Embryonic facial prominence (tissue), 1 donor: Measurements from ENCODE around the gene ABR.
A peak's percentile ranks its signal among the peaks of the same experiment; 100 is the strongest.
"Not testable (repeated sequence)": the region's sequence is repeated elsewhere in the genome, so short reads cannot be mapped to it uniquely, and the experiment has no call there.

ENCODE experiments used
- DNase-seq: peaks from one replicate; pipeline ENCODE4 v3.0.0-alpha.2; 2016; ENCODE audit errors: extremely low spot score

The ABR gene

GRCh38 chr17:1008008-1008761 lies 171.6 kb downstream of the ABR start:
- no peak for DNase-seq

GRCh38 chr17:1007310-1008007 lies 172.3 kb downstream of the ABR start:
- no peak for DNase-seq

DNA sequence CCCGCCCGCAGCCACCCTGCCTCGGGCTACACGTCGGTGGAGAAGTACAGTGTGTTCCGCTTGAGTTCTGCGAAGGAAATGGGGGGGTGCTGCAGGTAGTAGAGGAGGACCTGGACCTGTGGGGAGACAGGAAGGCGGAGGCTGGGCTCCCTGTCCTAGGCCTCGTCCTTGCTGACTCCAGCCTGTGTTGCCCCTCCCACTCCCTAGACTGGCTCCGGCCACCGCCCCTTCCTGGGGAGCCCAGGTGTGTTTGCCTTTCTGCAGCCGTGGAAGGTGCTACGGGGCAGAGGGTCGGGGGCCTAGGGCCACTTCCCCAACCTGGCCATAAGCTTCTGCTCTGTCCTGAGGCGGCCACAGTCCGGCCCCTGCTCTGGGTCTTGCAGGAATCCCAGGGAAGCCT lies 173.7 kb downstream of the ABR start:
- DNase-seq: no peak

DNA sequence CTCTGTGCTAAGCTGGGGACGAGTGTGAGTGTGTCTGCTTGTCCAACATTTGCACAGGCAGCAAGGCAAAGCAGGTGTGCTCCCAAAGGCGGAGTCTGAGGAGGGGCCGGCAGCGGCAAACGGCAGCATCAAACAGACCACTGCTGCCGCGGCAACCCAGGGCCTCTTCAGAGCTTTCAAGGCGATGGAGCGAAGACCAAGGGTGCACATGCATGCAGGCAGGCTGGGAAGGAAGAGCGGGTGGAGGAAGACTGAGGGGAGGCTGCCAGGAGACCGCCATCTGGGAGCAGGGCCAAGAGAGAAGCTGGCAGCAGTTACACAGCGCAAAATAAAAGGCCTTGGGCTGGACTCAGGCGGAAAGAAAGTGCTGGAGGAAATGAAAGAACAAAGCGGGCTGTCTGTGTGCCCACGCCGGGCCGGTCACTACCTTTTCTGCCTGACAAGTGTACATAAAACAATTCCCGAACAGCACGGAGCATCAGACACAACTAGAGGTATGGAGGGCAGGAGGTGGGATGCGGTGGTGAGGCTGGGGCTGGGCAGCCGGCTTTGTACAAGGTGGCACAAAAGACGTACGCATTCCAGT lies 174.3 kb downstream of the ABR start:
- no peak for DNase-seq

GRCh38 chr17:1004769-1005295 lies 174.9 kb downstream of the ABR start:
- no peak for DNase-seq

GRCh38 chr17:1003972-1004768 lies 175.6 kb downstream of the ABR start:
- no peak for DNase-seq

DNA sequence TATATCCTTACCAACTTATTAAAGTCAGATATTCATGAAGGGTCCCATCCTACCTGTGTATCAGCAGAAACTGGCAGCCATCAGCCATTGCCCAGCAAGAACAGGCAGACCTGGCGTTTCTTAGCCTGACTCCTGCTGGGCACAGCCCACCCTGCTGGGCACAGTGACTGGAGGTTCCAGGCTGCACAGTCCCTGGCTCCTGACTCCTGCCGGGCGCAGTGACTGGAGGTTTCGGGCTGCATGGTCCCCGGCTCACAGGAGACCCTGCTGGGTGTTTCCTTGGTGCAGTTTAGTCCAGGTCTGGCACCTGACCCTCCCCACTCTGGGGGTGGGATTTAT lies 176.2 kb downstream of the ABR start:
- DNase-seq: no peak

GRCh38 chr17:1002771-1003555 lies 176.8 kb downstream of the ABR start:
- DNase-seq: no peak

DNA sequence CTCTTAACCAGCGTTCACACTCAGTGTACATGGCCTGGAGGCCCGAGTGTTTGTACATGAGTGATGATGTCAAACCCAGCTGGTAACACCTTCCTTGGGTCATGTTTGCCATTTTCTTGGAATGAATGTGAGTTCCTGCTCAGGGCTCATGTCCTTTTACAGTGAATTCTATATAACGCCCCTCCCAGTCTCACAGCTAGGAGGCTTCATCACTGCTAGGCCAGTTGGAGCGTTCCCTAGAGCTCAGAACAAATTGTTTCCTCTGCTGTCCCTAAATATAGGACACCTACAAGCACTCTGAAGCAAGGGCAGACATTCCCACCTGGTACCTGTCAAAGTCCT lies 177.4 kb downstream of the ABR start:
- no peak for DNase-seq

- DNase-seq: no peak
Measured at GRCh38 chr17:1001640-1002411, 178.0 kb downstream of the ABR start.

DNA sequence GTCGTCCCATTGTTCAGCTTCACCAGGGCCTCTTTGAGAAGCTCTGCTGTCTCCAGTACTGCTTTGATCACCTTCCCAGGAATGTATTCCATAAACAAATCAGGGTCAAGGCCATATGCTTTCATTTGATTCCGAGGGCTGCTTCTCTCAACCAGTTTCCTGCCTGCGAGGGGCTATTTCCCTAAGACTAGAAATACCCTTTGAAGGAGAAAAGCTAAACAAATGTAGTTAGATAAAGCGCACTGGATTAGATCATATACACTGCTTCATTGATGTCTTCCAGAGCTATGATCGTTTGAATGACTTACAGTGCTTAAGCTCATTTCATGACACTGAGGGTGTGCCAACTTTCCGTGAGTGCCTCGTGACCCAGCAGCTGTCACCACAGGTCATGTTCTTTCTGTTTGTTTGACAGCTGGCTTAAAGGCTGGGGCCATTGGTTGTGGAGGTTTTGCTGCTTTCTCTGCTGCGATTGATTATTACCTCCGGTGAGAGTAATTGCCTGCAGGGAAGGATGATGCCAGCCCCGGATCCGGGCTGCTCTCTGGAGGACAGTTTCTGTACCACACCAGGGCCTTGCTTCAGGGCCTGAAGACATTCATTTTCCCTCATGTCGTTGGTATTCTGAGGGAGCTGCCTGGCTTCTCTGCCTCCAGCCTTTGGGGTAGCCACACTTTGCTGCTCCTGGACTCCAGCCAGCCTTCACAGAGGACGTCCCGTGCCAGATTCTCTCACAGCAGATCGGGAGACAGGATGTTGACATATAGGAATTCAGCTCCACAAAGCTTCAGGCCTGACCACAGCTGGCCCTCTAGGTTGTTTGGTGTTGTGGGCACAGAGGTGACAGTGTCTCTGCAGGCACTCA lies 179.0 kb downstream of the ABR start:
- DNase-seq: no peak

GRCh38 chr17:998111-998510 lies 181.7 kb downstream of the ABR start:
- DNase-seq: no peak

DNA sequence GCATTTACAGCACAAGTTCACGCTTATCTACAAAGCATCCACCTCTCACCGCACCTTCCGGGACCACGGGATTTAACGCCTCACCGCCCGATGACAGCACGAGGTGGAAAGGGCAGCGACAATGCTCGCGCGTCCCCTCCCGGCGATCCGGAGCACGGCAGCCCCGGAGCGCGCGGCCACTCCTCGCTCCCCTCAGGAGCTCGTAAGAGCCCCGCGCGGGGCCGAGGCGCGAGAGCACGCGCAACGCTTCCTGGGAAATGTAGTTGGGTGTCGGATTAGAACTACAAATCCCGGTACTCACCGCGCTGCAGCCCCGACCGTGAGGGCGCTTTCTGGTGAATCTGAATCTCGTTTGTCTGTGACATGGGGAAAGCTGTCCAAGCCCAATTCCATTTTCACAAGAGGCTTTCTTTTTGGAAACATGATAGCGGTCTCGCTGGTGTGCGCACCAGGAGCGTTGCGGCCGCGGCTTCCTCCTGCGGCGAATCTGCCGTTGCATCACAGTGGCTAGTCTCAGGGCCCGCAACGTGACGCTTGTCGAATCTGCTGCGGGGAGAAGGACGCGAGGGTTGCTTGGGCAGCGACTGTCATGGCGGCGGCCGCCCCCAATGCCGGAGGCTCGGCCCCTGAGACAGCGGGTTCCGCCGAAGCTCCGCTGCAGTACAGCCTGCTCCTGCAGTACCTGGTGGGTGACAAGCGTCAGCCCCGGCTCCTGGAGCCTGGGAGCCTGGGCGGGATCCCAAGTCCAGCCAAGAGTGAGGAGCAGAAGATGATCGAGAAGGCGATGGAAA lies 183.0 kb downstream of the ABR start, which contains the start of gene TIMM22:
TIMM22 (plus strand) TSS at position 576 of the 791 bp plus-strand sequence; CDS start at position 590, 14 bp downstream.
- peak; percentile 92 for DNase-seq

DNA sequence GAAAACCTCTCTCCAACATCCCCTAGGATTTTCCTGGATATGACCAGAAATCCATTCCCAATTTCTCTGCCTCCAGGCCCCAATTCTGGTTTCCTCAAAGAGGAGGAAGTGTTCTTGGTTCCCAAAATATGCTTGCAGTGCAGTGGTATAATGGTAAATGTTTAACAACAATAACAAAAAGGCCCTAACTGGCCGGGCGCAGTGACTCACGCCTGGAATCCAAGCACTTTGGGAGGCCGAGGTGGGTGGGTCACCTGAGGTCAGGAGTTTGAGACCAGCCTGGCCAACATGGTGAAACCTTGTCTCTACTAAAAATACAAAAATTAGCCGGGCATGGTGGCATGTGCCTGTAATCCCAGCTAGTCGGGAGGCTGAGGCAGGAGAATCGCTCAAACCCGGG lies 184.5 kb downstream of the ABR start:
- DNase-seq: not testable (repeated sequence)

- no peak for DNase-seq
Measured at GRCh38 chr17:992933-993332, 186.8 kb downstream of the ABR start.

DNA sequence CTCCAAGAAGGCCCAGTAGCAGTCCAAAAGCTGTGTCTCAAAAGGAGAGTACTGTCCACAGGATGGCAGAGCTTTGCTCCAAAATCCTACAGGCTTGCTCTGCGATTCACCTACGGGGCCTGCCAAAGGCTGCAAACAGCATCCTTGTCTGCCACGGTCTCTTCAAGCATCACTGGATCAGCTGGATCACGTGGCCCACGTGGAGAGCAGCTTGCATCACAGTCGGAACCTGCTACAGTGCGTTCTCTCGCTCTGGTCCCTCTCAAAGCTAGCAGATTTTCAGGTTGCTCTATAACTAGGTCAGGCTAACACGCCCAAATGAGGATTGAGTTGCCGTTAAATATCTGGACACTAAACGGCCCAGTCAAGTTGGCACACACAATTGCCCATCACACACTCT lies 191.2 kb downstream of the ABR start:
- DNase-seq: no peak

DNA sequence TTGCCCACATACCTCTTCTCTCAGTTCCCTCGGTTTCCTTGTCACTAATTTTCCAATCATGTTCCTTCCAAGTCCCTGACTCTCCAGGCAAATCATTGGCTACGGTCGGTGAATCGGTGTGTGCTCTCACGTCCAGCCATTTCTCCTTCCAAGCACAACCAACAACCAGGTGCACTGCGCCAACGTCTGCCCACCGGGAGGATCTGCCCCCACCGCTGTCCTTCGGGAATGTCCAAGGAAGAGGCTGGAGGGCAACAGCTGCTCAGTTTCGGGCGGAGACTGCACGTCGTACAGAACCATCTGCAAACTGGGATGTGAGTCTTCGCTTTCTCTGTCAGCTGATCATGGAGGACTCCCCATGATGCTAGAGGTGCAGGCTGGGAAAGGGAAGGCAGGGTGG lies 191.8 kb downstream of the ABR start:
- DNase-seq: no peak

- no peak for DNase-seq
Measured at GRCh38 chr17:986322-986929, 193.4 kb downstream of the ABR start.
